A549 (cell line): ENCODE measurements around the gene HNRNPM. TPM values are rescaled to one million over a fixed set of nuclear protein-coding genes. Genes with fewer than 3 reads are reported as not detected.

Source experiments
- ATAC-seq, 2 experiments: fragments of 200-7000 bp in 1 of 2; fragments of >200 bp in 1 of 2; cut with Nextera tagmentation in 1 of 2; cut with Tn5 transposase in 1 of 2; 3 replicates each; pipeline versions ENCODE4 v1.8.0 to v1.9.1; 2018 to 2020; ENCODE audit warnings: mild to moderate bottlenecking in 1 of 2, moderate library complexity in 1 of 2
- CTCF ChIA-PET: fragments of 300-600 bp; sonication (Branson Sonifier 250); formaldehyde crosslinking; extraction: SDS; loops from one replicate; lab custom pipeline; 2021; ENCODE audit warnings: antibody characterized with exemption, inconsistent platforms; lab: Yijun Ruan, JAX
- POLR2A ChIA-PET: fragments of 350-600 bp; formaldehyde crosslinking; extraction: SDS; loops from one replicate; lab custom pipeline; 2021; ENCODE audit warnings: antibody characterized with exemption, inconsistent platforms; lab: Yijun Ruan, JAX
- DNase-seq, 2 experiments: peaks; one replicate each; pipeline versions ENCODE4 v3.0.0 to v3.0.0-alpha.2; 2011 to 2016; ENCODE audit warnings: low read depth in 1 of 2, low spot score in 1 of 2
- FAIRE-seq: peaks from 2 replicates; lab custom pipeline; 2011; peaks lifted over from hg19 to GRCh38; lab: Jason Lieb, UNC
- H3K27ac ChIP-seq, 2 experiments: fragments of >200 bp; sonication (Bioruptor Twin); formaldehyde crosslinking; 3 replicates each; pipeline ENCODE4 v1.5.1; 2016 to 2017
- H3K4me1 ChIP-seq: fragments of >200 bp; sonication (Bioruptor Twin); formaldehyde crosslinking; 3 replicates; pipeline ENCODE4 v1.6.1; 2016
- H3K4me2 ChIP-seq: fragments of >200 bp; sonication (Bioruptor Twin); formaldehyde crosslinking; 3 replicates; pipeline ENCODE4 v1.6.1; 2016
- H3K4me3 ChIP-seq: fragments of >200 bp; sonication (Bioruptor Twin); formaldehyde crosslinking; 3 replicates; pipeline ENCODE4 v1.5.1; 2016
- H3K9me3 ChIP-seq: fragments of >200 bp; sonication (Bioruptor Twin); formaldehyde crosslinking; 3 replicates; pipeline ENCODE4 v1.6.1; 2016
- ATOH8 ChIP-seq: fragments of 250-450 bp; sonication (Bioruptor Pico); IDR thresholded peaks from 2 replicates; pipeline ENCODE4 v1.5.0; 2020; ENCODE audit warnings: low read depth, mild to moderate bottlenecking, moderate library complexity
- BHLHE40 ChIP-seq: IDR thresholded peaks from 2 replicates; pipeline ENCODE4 v1.6.1; 2012; ENCODE audit warnings: low read depth, low read length, inconsistent platforms
- CBX2 ChIP-seq: fragments of 200-600 bp; sonication (generic); IDR thresholded peaks from 2 replicates; pipeline ENCODE4 v1.6.1; 2016; ENCODE audit warnings: low read depth, mild to moderate bottlenecking, borderline replicate concordance
- CEBPB ChIP-seq, 2 experiments: fragments of >200 bp in 1 of 2; sonication (Bioruptor Twin) in 1 of 2; formaldehyde crosslinking in 1 of 2; IDR thresholded peaks; 2 replicates each; pipeline ENCODE4 v1.6.1; 2012 to 2016
- E2F6 ChIP-seq: IDR thresholded peaks from 2 replicates; pipeline ENCODE4 v1.6.1; 2012; ENCODE audit warnings: low read depth, borderline replicate concordance
- EHF ChIP-seq: fragments of 250-450 bp; sonication (Bioruptor Pico); IDR thresholded peaks from 2 replicates; pipeline ENCODE4 v1.5.0; 2020; ENCODE audit warnings: mild to moderate bottlenecking
- EP300 ChIP-seq, 2 experiments: fragments of >200 bp; sonication (Bioruptor Twin); formaldehyde crosslinking; IDR thresholded peaks; 2 replicates in 1 of 2; 3 replicates in 1 of 2; pipeline ENCODE4 v1.6.1; 2016 to 2017
- HES2 ChIP-seq: fragments of >200 bp; sonication (Bioruptor Twin); formaldehyde crosslinking; IDR thresholded peaks from 2 replicates; pipeline ENCODE4 v1.6.1; 2016
- HMGXB4 ChIP-seq: fragments of 250-450 bp; sonication (Bioruptor Pico); IDR thresholded peaks from 2 replicates; pipeline ENCODE4 v1.5.0; 2021; ENCODE audit warnings: mild to moderate bottlenecking, moderate library complexity, borderline replicate concordance
- HOXB13 ChIP-seq: fragments of 250-450 bp; sonication (Bioruptor Pico); IDR thresholded peaks from 2 replicates; pipeline ENCODE4 v1.5.0; 2020; ENCODE audit warnings: low read depth, mild to moderate bottlenecking, moderate library complexity
- JUNB ChIP-seq: fragments of >200 bp; sonication (Bioruptor Twin); formaldehyde crosslinking; IDR thresholded peaks from 2 replicates; pipeline ENCODE4 v1.6.1; 2016
- KDM1A ChIP-seq: fragments of 200-600 bp; sonication (generic); IDR thresholded peaks from 2 replicates; pipeline ENCODE4 v1.6.1; 2016; ENCODE audit warnings: low read depth, mild to moderate bottlenecking
- KDM5A ChIP-seq: fragments of 200-600 bp; sonication (generic); IDR thresholded peaks from 2 replicates; pipeline ENCODE4 v1.6.1; 2016; ENCODE audit warnings: antibody characterized with exemption, mild to moderate bottlenecking
- MAFK ChIP-seq: fragments of 450-650 bp; IDR thresholded peaks from 2 replicates; pipeline ENCODE4 v1.6.1; 2014; ENCODE audit not compliant: partially characterized antibody
- MAZ ChIP-seq: fragments of 150-350 bp; IDR thresholded peaks from 2 replicates; pipeline ENCODE4 v1.6.1; 2014; ENCODE audit warnings: antibody characterized with exemption, low read depth, low read length, borderline replicate concordance
- POLR2AphosphoS2 ChIP-seq: conservative IDR thresholded peaks from 2 replicates; pipeline ENCODE4 v1.6.1; 2012; ENCODE audit warnings: low read length, improper control_type of control experiment, inconsistent platforms
- RARB ChIP-seq: fragments of 250-450 bp; sonication (Bioruptor Pico); IDR thresholded peaks from 2 replicates; pipeline ENCODE4 v1.8.0; 2021; ENCODE audit warnings: mild to moderate bottlenecking, moderate library complexity
- REST ChIP-seq: fragments of 200-600 bp; sonication (generic); IDR thresholded peaks from 2 replicates; pipeline ENCODE4 v1.6.1; 2016; ENCODE audit warnings: antibody characterized with exemption, mild to moderate bottlenecking, moderate library complexity
- TP53 ChIP-seq: fragments of 250-450 bp; sonication (Bioruptor Pico); IDR thresholded peaks from 2 replicates; pipeline ENCODE4 v1.5.0; 2021; ENCODE audit warnings: mild to moderate bottlenecking, moderate library complexity
- ZFP36 ChIP-seq: fragments of 450-650 bp; IDR thresholded peaks from 2 replicates; pipeline ENCODE4 v1.6.1; 2014; ENCODE audit warnings: borderline replicate concordance; ENCODE audit not compliant: partially characterized antibody
- ZSCAN20 ChIP-seq: fragments of 250-450 bp; sonication (Bioruptor Pico); IDR thresholded peaks from 2 replicates; pipeline ENCODE4 v1.8.0; 2022; ENCODE audit warnings: mild to moderate bottlenecking, moderate library complexity
- WGBS: methylation state at CpG from one replicate; pipeline ENCODE4 v1.1.6; 2017; ENCODE audit errors: missing lambda C conversion rate; 5-methylcytosine and 5-hydroxymethylcytosine counted together
- polyA plus RNA-seq, 4 experiments: library from polyadenylated mRNA; depleted of rRNA in 3 of 4; stranded (reverse); fragments of >200 nt; fragmentation: RNase III in 1 of 4; extraction: RNeasy Plus Mini Kit Qiagen cat#74134 plus additional on column Dnase treatment in 1 of 4; gene quantifications; 2 replicates in 3 of 4; 3 replicates in 1 of 4; pipeline ENCODE4 v1.2.3, GENCODE V29; 2011 to 2017

Gene HNRNPM
- polyA plus RNA-seq, 2 of the 4 experiments (the other 2 are of a cell fraction), result 168 to 352 TPM

- Histone ChIP-seq H3K4me2 (no peak overlapping the region), H3K27ac (no peak overlapping the region), H3K4me3 (no peak overlapping the region), H3K9me3 (no peaks in the 10 kb centered on the region), H3K4me1 (no peaks in the 10 kb centered on the region)
- TF ChIP-seq HES2 (no peak), EP300 (IDR thresholded peaks at IDR 0.05) (no peak), CEBPB (IDR thresholded peaks at IDR 0.05) (no peak), MAZ (no peak), KDM5A (no peak), BHLHE40 (no peak), ZSCAN20 (no peak), JUNB (no peak), MAFK (no peak), EHF (CRISPR knock-in tag) (no peak), ATOH8 (CRISPR knock-in tag) (no peak), POLR2AphosphoS2 (no peak), E2F6 (no peak)
- CTCF ChIA-PET, result interaction anchor here (0.9 to 2.1 kb wide), 6 partner anchors 8 to 73 kb away, joined by 3 to 7 read pairs (median 4); no protein-coding TSS in a partner anchor
- POLR2A ChIA-PET, result no interaction called here
- 85% methylated on average over 12 of the region's 13 CpGs for WGBS
- no peak for DNase-seq
- no peak for ATAC-seq
- no peak for FAIRE-seq
These were observed 42.5 kb downstream of the HNRNPM start for GRCh38 chr19:8487137-8487851.

- FAIRE-seq (no peak), ATAC-seq (no peak), DNase-seq (no peak)
- no peaks in the 10 kb centered on the region for H3K9me3 ChIP-seq
- POLR2A ChIA-PET, result no interaction called here
- no peak overlapping the region for H3K27ac ChIP-seq
- H3K4me1 ChIP-seq, result no peaks in the 10 kb centered on the region
- TF ChIP-seq HES2, result no peak
- no peak for TF ChIP-seq POLR2AphosphoS2
- no peak for TF ChIP-seq TP53
- no peak for TF ChIP-seq ZFP36
- TF ChIP-seq E2F6, result no peak
- TF ChIP-seq HOXB13 (CRISPR knock-in tag), result no peak
- no peak for TF ChIP-seq RARB (CRISPR knock-in tag)
- TF ChIP-seq REST, result no peak
- TF ChIP-seq KDM1A, result no peak
- TF ChIP-seq HMGXB4 (CRISPR knock-in tag), result no peak
- no peak for TF ChIP-seq BHLHE40
- TF ChIP-seq CBX2, result no peak
- no peak for TF ChIP-seq ZSCAN20
- H3K4me3 ChIP-seq, result no peak overlapping the region
- CTCF ChIA-PET, result interaction anchor here (1.0 to 2.1 kb wide), 3 partner anchors 9 to 17 kb away, joined by 4 to 7 read pairs (median 5); no protein-coding TSS in a partner anchor
- H3K4me2 ChIP-seq, result no peak overlapping the region
- 75% methylated on average over 15 of the region's 15 CpGs for WGBS
These were observed 43.6 kb downstream of the HNRNPM start for GRCh38 chr19:8488365-8488764.
